Activated naive CD8-positive, alpha-beta T cell (primary cell): ENCODE measurements around the gene IGFL2.
"Not testable (repeated sequence)": the region's sequence is repeated elsewhere in the genome, so short reads cannot be mapped to it uniquely, and the experiment has no call there.

Experiments
- H3K27ac Mint-ChIP-seq: one replicate; pipeline ENCODE4 v1.8.0; 2021; ENCODE audit warnings: mixed read lengths
- H3K27me3 Mint-ChIP-seq: one replicate; pipeline ENCODE4 v1.8.0; 2021; ENCODE audit warnings: mixed read lengths
- H3K36me3 Mint-ChIP-seq: one replicate; pipeline ENCODE4 v1.8.0; 2021; ENCODE audit warnings: mixed read lengths
- H3K4me1 Mint-ChIP-seq: one replicate; pipeline ENCODE4 v1.8.0; 2021; ENCODE audit warnings: low read depth, mixed read lengths
- H3K4me3 Mint-ChIP-seq: one replicate; pipeline ENCODE4 v1.8.0; 2021; ENCODE audit warnings: mild to moderate bottlenecking, mixed read lengths
- H3K9me3 Mint-ChIP-seq: one replicate; pipeline ENCODE4 v1.8.0; 2021; ENCODE audit warnings: low read depth, mixed read lengths

The IGFL2 gene

DNA sequence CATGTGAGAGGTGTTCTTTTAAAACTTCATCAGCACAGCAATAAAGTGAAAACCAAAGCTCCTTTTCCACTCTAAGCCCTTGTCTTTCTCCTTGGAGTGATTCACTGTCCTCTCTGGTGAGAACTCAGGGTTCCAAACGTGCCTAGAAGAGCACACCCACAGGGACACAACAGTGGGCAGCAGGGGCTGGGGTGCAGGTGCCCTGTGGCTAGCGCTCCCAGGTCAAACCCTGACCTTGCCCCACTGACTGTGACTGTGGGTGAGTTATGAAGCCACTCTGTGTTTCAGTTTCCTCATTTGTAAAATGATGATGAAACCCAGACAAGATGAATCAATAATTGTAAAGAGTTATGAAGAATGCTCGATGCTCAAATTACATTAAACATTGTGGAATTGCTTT lies 43.9 kb downstream of the IGFL2 start:
- Mint-ChIP-seq H3K27ac (no peak overlapping the region), H3K4me1 (no peaks in the 10 kb centered on the region), H3K36me3 (no peaks in the 10 kb centered on the region), H3K27me3 (peaks cover 19% of the 10 kb centered on the region), H3K4me3 (no peak overlapping the region), H3K9me3 (no peaks in the 10 kb centered on the region)

DNA sequence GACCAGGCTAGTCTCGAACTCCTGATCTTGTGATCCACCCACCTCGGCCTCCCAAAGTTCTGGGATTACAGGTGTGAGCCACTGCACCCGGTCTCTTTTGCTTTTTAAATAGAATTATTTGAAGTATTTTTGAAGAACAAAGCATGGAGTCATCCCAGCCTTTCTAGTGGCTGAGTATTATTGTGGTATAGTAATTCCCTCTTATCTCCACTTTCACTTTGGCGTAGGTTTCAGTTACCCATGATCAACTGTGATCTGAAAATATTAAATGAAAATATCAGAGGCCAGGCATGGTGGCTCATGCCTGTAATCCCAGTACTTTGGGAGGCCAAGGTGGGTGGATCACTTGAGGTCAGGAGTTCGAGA lies 44.6 kb downstream of the IGFL2 start:
- H3K27me3 Mint-ChIP-seq: peaks cover 19% of the 10 kb centered on the region
- not testable (repeated sequence) for H3K4me3 Mint-ChIP-seq, H3K9me3 Mint-ChIP-seq, H3K27ac Mint-ChIP-seq, H3K36me3 Mint-ChIP-seq, H3K4me1 Mint-ChIP-seq

DNA sequence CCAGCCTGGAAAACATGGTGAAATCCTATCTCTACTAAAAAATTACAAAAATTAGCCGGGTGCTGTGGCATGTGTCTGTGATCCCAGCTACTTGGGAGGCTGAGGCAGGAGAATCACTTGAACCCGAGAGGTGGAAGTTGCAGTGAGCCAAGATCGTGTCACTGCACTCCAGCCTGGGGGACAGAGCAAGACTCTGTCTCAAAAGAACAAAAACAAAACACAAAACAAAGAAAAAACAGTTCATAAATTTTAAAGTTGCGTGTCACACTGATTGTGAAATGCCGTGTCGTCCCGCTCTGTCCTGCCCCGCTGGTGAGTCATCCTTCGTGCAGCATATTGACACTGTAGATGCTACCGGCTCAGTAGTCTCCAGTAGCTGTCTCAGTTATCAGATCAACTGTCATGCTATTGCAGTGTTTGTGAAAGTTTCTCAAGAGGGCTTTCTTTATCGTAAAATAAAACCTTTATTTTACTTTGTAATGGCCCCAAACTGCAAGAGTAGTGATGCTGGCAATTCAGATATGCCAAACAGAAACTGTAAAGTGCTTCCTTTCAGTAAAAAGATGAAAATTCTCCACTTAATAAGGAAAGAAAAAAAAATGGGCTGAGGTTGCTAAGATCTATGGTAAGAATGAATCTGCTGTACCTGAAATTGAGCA lies 45.1 kb downstream of the IGFL2 start:
- Mint-ChIP-seq H3K4me3 (no peak overlapping the region), H3K4me1 (no peaks in the 10 kb centered on the region), H3K27ac (no peak overlapping the region), H3K27me3 (peaks cover 19% of the 10 kb centered on the region), H3K36me3 (no peaks in the 10 kb centered on the region), H3K9me3 (no peaks in the 10 kb centered on the region)

DNA sequence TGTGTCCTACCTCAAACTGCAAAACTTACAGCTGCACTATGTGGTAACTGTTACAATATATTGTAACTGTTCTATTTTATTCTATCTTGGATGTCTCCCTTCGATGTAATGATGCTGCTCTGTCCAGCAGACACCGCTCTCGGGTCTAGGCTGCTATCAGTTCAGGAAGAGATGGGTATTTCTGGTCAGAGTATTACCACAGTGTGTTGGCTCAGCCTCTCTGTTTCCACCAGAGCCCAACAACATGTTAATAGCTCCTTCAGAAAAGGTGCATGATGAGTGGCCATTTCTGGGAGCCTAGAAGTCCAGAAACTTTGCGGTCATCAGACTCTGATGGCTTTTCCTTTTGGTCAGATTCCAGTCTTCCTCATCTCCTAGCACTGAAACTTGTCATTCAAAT lies 45.6 kb downstream of the IGFL2 start:
- Mint-ChIP-seq H3K4me3 (no peak overlapping the region), H3K27me3 (peaks cover 19% of the 10 kb centered on the region), H3K4me1 (no peaks in the 10 kb centered on the region), H3K36me3 (no peaks in the 10 kb centered on the region), H3K9me3 (no peaks in the 10 kb centered on the region), H3K27ac (no peak overlapping the region)

DNA sequence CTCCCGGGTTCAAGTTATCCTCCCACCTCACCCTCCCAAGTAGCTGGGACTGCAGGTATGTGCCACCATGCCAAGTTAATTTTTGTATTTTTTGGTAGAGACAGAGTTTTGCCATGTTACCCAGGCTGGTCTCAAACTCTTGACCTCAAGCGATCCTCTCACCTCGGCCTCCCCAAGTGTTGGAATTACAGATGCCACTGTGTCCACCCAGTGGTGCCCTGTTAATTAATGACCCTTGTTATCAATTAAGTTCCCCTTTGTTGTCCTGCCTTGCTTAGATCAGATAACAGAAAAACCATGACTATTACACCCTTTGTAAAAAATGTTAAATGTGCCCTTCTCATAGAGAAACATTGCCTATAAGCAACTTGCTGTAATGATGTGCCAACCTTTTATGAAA lies 47.1 kb downstream of the IGFL2 start:
- Mint-ChIP-seq H3K27me3 (peaks cover 13% of the 10 kb centered on the region), H3K36me3 (no peaks in the 10 kb centered on the region), H3K27ac (no peak overlapping the region), H3K4me3 (no peak overlapping the region), H3K9me3 (no peaks in the 10 kb centered on the region), H3K4me1 (no peaks in the 10 kb centered on the region)

DNA sequence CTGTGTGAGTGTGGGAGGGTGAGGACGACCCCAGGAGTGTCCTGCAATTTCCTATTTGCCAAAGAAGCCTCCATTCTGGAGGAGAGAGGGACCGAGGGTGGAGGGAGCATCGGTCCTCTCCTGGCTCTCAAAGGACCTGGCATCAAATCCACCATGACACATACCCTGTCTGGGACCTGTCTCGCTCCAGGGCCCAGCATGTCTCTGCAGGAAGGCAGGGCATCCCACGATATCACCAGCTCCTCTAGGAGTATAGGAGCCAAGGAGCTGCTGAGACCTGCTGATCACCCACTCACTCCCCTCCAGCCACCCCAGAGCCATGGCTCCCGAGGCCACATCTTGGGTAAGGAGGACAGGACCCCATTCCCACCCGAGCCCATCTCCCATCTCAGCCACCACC lies 47.9 kb downstream of the IGFL2 start:
- not testable (repeated sequence) for H3K36me3 Mint-ChIP-seq, H3K4me3 Mint-ChIP-seq, H3K9me3 Mint-ChIP-seq, H3K4me1 Mint-ChIP-seq, H3K27ac Mint-ChIP-seq
- peaks cover 11% of the 10 kb centered on the region for H3K27me3 Mint-ChIP-seq

DNA sequence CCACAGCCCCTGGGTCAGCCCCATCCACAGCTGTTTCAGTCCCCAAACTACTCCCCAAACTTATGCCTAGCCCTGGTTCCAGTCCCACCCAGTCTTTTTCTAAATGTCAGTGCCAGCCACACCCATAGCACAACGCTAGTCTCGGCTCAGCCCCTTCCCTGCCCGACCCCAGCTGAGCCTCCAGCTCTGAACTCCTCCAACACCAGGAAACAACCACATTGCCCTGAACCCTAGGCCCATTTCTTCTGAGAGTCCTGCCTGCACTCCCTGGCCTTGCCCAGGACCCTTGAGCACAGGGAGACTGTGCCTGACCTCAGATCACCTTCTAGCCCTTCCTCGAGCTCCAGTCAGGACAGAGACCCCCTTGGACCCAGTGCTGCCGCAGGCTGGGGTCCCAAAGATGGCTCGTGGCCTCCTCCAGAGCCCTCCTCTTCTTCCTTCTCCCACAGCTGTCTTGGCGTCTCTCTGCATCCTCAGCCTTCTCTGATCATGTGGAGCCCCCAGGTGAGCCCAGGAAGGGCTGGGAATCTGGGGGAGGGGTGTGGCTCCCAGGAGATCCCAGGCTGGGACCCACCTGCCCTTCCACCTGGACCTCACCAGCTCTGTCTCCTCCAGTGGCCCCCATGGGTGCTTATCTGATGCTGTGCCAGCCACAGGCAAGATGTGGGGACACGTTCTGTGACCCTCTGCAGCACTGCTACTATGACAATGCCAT lies 48.5 kb downstream of the IGFL2 start:
- Mint-ChIP-seq H3K4me3 (no peak overlapping the region), H3K27me3 (peaks cover 6% of the 10 kb centered on the region), H3K36me3 (no peaks in the 10 kb centered on the region), H3K9me3 (no peaks in the 10 kb centered on the region), H3K27ac (no peak overlapping the region), H3K4me1 (no peaks in the 10 kb centered on the region)

DNA sequence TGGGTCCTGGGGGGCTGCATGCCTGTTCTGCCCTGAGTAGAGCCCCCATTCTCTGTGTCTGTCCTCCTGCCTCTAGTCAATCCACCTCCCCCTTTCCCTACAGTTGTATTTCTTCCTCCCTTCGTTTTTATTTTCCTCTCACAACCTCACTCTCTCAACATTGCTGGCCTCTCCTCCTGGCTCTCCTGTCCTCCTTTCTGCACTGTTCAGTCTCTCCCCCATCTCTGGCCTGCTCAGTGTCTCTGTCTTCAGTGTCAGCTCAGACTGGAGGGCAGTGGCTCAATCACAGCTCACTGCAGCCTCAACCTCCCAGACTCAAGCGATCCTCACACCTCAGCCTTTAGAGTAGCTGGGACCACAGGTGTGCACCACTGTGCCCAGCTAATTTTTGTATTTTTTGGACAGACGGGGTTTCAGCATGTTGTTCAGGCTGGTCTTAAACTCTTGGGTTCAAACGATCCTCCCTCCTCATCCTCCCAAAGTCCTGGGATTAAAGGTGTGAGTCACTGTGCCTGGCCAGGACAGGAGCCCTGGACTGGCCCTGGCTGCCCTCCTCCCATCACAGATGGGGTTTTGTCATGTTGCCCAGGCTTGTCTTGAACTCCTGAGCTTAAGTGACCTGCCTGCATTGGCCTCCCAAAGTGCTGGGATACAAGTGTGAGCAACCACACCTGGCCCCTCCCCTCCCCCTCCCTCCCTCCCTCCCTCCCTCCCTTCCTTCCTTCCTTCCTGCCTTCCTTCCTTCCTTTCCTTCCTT lies 49.5 kb downstream of the IGFL2 start:
- Mint-ChIP-seq H3K27ac (no peak overlapping the region), H3K27me3 (peaks cover 6% of the 10 kb centered on the region), H3K9me3 (no peaks in the 10 kb centered on the region), H3K36me3 (no peaks in the 10 kb centered on the region), H3K4me1 (no peaks in the 10 kb centered on the region), H3K4me3 (no peak overlapping the region)

DNA sequence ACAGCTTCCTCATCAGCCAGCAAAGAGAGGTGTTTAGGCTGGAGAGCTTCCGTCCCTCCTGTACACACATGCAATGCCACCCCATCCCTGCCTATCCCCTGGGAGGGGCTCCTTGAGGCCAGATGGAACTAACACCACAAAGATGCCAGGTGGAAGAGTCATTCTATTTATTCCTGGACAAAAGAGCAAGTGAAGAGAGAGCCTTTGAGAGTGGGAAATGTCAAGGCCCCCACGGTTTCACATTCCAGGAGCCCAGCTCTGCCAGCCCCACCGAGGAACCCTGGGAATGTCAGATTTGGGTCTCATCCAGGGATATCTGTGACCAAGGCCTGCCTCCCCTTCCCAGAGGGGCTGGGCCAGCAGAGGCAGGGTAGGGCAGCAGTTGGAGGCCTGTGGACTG lies 50.7 kb downstream of the IGFL2 start:
- no peaks in the 10 kb centered on the region for H3K36me3 Mint-ChIP-seq
- H3K4me3 Mint-ChIP-seq: no peak overlapping the region
- no peak overlapping the region for H3K27ac Mint-ChIP-seq
- H3K27me3 Mint-ChIP-seq: peaks cover 7% of the 10 kb centered on the region
- no peaks in the 10 kb centered on the region for H3K4me1 Mint-ChIP-seq
- H3K9me3 Mint-ChIP-seq: no peaks in the 10 kb centered on the region

DNA sequence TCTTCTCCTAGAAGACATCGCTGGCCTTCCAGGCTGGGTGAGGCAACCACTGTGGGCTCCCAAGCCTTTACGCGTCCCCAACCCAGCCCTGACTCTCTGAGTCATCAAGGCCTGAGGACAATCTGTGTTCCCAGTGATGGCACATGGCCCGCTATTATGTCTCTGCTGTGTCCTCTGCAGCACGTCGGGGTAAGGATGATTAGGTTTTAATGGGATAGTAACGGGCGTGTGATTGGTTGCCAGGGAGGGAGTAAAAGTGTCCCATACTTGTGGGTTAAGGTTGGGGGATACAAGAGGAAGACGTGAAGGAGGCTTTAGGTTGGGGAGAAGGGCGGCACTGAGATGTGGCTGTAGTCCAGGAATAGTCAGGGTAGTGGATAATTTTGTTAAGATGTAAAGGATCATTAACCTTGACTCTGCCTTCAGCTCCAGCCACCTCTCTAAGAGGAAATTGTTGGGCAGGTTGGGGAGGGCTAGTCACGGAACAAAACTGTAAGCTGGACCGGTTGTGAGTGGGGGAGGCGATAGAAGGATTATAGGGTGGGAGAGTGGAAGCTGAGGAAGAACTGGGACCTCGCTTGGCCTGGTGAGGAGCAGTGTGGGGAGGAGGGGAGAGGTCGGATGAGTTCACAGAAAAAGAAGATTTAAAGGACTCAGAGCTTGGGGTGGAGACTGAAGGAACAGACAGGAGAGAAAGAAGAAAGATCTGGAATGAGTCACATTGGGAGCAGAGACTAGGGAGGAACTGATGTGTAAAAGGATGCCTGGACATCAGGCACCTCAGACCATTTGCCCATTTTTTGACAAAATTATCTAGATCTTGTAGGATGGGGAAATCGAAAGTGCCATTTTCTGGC lies 53.6 kb downstream of the IGFL2 start:
- no peaks in the 10 kb centered on the region for H3K9me3 Mint-ChIP-seq
- no peak overlapping the region for H3K4me3 Mint-ChIP-seq
- no peak overlapping the region for H3K27ac Mint-ChIP-seq
- H3K4me1 Mint-ChIP-seq: no peaks in the 10 kb centered on the region
- no peaks in the 10 kb centered on the region for H3K36me3 Mint-ChIP-seq
- peaks cover 5% of the 10 kb centered on the region for H3K27me3 Mint-ChIP-seq

DNA sequence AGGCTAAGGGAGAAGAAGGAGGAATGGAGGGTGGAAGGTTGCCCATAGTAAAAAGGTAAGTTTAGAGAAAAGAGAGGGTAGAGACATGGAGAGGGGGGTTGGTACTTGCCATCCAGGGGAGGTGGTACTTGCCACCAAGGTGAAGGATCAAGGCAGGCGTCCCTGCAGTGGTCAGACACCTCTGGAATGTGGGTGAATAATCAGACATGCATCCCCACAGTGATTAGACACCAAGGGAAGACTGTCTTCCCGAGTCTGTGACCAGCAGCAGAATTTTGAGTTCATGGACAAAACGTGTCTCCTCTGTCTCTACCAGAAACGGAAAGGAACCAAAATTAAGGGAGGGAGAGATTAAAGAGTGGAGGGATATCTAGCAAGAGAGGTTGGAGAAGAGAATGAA lies 54.4 kb downstream of the IGFL2 start:
- Mint-ChIP-seq H3K4me1 (no peaks in the 10 kb centered on the region), H3K36me3 (no peaks in the 10 kb centered on the region), H3K27ac (no peak overlapping the region), H3K9me3 (no peaks in the 10 kb centered on the region), H3K27me3 (peaks cover 5% of the 10 kb centered on the region), H3K4me3 (no peak overlapping the region)

DNA sequence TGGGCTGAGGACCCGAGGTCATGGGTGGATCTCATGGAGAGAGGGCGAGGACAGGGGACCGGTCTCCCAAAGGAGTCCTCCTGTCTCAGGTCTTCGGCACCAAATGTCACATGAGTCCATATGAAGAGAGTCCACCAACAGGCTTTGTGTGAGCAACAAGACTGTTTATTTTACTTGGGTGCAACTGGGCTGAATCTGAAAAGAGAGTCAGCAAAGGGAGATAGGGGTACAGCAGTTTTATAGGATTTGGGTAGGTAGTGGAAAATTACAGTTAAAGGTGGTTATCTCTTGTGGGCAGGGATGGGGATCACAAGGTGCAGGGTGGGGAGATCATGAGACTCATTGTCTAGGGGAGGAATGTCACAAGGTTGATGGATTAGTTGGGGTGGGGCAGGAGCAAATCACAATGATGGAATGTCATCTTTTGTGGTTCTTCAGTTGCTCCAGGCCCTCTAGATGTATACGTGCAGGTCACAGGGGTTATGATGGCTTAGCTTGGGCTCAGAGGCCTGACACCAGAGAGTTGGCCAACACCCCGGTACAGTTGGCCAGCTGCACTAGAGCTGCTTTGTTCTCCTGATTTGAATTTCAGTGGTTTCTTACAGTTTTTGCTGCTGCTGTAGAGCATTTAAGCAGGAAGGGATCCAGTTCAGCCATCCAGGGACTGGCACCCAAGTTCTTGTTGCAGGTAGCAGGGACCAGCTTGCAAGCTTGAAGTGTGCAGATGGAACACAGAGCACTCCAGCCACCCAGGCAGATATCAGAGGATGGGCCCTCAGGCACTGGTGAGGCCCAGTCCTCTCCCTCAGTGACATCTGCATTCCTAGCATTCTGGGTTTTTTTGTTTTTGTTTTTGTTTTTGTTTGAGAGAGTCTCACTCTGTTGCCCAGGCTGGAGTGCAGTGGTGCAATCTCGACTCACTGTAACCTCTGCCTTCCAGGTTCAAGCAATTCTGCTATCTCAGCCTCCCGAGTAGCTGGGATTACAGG lies 55.1 kb downstream of the IGFL2 start:
- no peaks in the 10 kb centered on the region for H3K9me3 Mint-ChIP-seq
- H3K36me3 Mint-ChIP-seq: no peaks in the 10 kb centered on the region
- no peak overlapping the region for H3K27ac Mint-ChIP-seq
- no peak overlapping the region for H3K4me3 Mint-ChIP-seq
- peaks cover 5% of the 10 kb centered on the region for H3K27me3 Mint-ChIP-seq
- H3K4me1 Mint-ChIP-seq: no peaks in the 10 kb centered on the region

DNA sequence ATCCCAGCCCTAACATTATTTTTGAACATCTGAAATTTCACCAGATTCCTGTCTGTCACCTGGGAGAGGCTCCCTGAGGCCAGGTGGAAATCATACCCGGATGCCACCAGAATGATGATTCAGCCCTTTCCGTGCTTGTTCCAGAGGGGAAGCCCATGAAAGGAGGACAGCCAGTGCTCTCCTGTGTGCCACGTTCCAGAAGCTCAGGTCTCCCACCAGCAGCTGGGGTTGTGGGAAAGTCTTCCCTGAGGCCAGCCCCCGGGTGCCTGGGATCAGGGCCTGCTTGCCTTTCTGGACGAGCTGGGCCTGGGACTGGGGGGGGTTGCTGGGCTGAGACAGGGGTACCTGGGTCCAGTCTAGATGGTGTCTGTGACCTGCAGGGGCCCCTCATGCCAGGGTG lies 56.0 kb downstream of the IGFL2 start:
- Mint-ChIP-seq H3K36me3 (no peaks in the 10 kb centered on the region), H3K27me3 (peaks cover 6% of the 10 kb centered on the region), H3K4me1 (peaks cover under 1% of the 10 kb centered on the region), H3K4me3 (no peak overlapping the region), H3K27ac (no peak overlapping the region), H3K9me3 (no peaks in the 10 kb centered on the region)
